ENCODE data around the gene HMCES. TPM values are rescaled to one million over a fixed set of nuclear protein-coding genes. Genes with fewer than 3 reads are reported as not detected.

HMCES gene
- total and polyA plus RNA-seq, 4 donors, result 13.7 to 18.2 (median 15.3) TPM

DNA sequence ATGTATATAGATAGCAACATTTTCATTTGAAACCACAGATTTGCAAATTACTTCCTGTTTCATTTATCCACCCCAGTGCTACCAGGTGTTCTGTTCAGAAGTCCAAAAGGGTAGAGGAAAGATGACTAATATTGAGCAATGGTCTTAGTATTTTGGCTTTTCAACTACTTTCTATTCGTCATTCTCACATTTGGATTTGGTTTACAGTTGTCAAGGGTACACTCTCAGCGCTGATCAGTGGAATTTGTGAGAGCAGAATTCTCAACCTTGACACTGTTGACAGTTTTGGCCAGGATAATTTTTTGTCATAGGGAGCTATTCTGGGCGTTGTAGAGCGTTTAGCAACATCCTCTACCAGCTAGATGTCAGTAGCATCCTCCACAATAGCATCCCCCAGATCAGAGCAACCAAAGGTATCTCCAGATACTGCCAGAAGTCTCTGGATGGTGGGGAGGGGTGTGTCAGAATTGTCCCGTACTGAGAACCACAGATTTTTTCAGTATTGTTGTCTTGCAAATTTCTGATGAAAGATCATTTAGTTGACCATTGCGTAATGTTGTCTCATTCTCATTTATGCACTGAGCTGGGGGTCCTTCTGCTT lies 4.2 kb downstream of the HMCES start (continued):
- TF ChIP-seq, protein P1, sequence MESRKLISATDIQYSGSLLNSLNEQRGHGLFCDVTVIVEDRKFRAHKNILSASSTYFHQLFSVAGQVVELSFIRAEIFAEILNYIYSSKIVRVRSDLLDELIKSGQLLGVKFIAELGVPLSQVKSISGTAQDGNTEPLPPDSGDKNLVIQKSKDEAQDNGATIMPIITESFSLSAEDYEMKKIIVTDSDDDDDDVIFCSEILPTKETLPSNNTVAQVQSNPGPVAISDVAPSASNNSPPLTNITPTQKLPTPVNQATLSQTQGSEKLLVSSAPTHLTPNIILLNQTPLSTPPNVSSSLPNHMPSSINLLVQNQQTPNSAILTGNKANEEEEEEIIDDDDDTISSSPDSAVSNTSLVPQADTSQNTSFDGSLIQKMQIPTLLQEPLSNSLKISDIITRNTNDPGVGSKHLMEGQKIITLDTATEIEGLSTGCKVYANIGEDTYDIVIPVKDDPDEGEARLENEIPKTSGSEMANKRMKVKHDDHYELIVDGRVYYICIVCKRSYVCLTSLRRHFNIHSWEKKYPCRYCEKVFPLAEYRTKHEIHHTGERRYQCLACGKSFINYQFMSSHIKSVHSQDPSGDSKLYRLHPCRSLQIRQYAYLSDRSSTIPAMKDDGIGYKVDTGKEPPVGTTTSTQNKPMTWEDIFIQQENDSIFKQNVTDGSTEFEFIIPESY (IDR thresholded peaks at IDR 0.05), result peak; percentile 59

DNA sequence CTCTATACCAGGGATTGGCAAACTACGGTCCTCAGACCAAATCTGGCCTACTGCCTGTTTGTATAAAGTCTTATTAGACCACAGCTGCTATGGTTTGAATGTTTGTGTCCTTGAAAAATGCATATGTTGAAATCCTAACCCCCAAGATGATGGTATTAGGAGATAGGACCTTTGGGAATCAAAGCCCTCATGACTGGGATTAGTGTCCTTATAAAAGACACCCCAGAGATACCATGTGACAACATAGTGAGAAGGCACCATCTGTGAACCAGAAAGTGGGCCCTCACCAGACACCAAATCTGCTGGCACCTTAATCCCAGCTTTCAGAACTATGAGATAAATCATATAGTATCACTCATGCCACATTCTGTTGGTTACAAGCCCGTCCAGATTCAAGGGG lies 7.4 kb downstream of the HMCES start:
- H3K4me3 ChIP-seq (ENCODE audit: low read depth in 1 of 3, low read length in 3 of 3), result no peak overlapping the region
- no peak for DNase-seq (ENCODE audit: low spot score)
- TF ChIP-seq, protein P2, sequence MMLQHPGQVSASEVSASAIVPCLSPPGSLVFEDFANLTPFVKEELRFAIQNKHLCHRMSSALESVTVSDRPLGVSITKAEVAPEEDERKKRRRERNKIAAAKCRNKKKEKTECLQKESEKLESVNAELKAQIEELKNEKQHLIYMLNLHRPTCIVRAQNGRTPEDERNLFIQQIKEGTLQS (IDR thresholded peaks at IDR 0.05), result no peak
- TF ChIP-seq NR2F2 (IDR thresholded peaks at IDR 0.05) (no peak), HNF4A (conservative IDR thresholded peaks at IDR 0.05) (no peak), HNF4G (IDR thresholded peaks at IDR 0.05) (no peak), GABPA (IDR thresholded peaks at IDR 0.05 in 1 of 2, conservative IDR thresholded peaks at IDR 0.05 in 1 of 2) (no peak), YY1 (IDR thresholded peaks at IDR 0.05) (no peak), TAF1 (conservative IDR thresholded peaks at IDR 0.05) (no peak), EGR1 (IDR thresholded peaks at IDR 0.05; ENCODE audit: low read depth in 2 of 2) (no peak)
- TF ChIP-seq, protein P3, sequence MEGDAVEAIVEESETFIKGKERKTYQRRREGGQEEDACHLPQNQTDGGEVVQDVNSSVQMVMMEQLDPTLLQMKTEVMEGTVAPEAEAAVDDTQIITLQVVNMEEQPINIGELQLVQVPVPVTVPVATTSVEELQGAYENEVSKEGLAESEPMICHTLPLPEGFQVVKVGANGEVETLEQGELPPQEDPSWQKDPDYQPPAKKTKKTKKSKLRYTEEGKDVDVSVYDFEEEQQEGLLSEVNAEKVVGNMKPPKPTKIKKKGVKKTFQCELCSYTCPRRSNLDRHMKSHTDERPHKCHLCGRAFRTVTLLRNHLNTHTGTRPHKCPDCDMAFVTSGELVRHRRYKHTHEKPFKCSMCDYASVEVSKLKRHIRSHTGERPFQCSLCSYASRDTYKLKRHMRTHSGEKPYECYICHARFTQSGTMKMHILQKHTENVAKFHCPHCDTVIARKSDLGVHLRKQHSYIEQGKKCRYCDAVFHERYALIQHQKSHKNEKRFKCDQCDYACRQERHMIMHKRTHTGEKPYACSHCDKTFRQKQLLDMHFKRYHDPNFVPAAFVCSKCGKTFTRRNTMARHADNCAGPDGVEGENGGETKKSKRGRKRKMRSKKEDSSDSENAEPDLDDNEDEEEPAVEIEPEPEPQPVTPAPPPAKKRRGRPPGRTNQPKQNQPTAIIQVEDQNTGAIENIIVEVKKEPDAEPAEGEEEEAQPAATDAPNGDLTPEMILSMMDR (IDR thresholded peaks at IDR 0.05; ENCODE audit: low read depth, low read length, missing input control), result no peak
- TF ChIP-seq, protein P4, sequence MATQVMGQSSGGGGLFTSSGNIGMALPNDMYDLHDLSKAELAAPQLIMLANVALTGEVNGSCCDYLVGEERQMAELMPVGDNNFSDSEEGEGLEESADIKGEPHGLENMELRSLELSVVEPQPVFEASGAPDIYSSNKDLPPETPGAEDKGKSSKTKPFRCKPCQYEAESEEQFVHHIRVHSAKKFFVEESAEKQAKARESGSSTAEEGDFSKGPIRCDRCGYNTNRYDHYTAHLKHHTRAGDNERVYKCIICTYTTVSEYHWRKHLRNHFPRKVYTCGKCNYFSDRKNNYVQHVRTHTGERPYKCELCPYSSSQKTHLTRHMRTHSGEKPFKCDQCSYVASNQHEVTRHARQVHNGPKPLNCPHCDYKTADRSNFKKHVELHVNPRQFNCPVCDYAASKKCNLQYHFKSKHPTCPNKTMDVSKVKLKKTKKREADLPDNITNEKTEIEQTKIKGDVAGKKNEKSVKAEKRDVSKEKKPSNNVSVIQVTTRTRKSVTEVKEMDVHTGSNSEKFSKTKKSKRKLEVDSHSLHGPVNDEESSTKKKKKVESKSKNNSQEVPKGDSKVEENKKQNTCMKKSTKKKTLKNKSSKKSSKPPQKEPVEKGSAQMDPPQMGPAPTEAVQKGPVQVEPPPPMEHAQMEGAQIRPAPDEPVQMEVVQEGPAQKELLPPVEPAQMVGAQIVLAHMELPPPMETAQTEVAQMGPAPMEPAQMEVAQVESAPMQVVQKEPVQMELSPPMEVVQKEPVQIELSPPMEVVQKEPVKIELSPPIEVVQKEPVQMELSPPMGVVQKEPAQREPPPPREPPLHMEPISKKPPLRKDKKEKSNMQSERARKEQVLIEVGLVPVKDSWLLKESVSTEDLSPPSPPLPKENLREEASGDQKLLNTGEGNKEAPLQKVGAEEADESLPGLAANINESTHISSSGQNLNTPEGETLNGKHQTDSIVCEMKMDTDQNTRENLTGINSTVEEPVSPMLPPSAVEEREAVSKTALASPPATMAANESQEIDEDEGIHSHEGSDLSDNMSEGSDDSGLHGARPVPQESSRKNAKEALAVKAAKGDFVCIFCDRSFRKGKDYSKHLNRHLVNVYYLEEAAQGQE (IDR thresholded peaks at IDR 0.05), result no peak
- TF ChIP-seq, protein P1 (IDR thresholded peaks at IDR 0.05), result no peak
- TF ChIP-seq, protein P5, sequence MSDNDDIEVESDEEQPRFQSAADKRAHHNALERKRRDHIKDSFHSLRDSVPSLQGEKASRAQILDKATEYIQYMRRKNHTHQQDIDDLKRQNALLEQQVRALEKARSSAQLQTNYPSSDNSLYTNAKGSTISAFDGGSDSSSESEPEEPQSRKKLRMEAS (IDR thresholded peaks at IDR 0.05), result no peak
- peaks cover 2 to 20% (median 13%) of the 10 kb centered on the region in 4 donors for H3K36me3 ChIP-seq (ENCODE audit: control insufficient read depth in 4 of 4, insufficient read depth in 3 of 4, low read depth in 1 of 4, low read length in 3 of 4)
- WGBS, result 97% methylated on average over 2 of the region's 2 CpGs
- H3K9me3 ChIP-seq (ENCODE audit: control insufficient read depth in 4 of 4, low read length in 3 of 4), result no peaks in the 10 kb centered on the region
- H3K9ac ChIP-seq (ENCODE audit: low read depth in 1 of 2, low read length in 2 of 2), result no peak overlapping the region
- H3K27ac ChIP-seq (ENCODE audit: low read depth in 1 of 2, low read length in 2 of 2), result no peak overlapping the region
- peaks cover 0 to 26% (median 19%) of the 10 kb centered on the region in 4 donors for H3K4me1 ChIP-seq (ENCODE audit: control insufficient read depth in 4 of 4, insufficient read depth in 4 of 4, low read length in 3 of 4)
- H3K27me3 ChIP-seq (ENCODE audit: control insufficient read depth in 4 of 4, insufficient read depth in 4 of 4, low read length in 3 of 4), result no peaks in the 10 kb centered on the region
